Activated CD4-positive, alpha-beta memory T cell treated with anti-CD3 and anti-CD28 coated beads, Interleukin-2, amount 10 ng/mL, durations not matched to agents 7 days and 5 days (primary cell): Measurements from ENCODE around the gene BCAS3. TPM values are rescaled to one million over a fixed set of nuclear protein-coding genes. Genes with fewer than 3 reads are reported as not detected.
"Not testable (repeated sequence)": the region's sequence is repeated elsewhere in the genome, so short reads cannot be mapped to it uniquely, and the experiment has no call there.

Experiments
- CTCF ChIA-PET: fragments of 350-600 bp; sonication (Branson Sonifier 250); formaldehyde crosslinking; loops from one replicate; lab custom pipeline; 2021; ENCODE audit warnings: antibody characterized with exemption, inconsistent platforms; lab: Charles Lee
- POLR2A ChIA-PET: fragments of 350-600 bp; sonication (Branson Sonifier 250); formaldehyde crosslinking; loops from one replicate; lab custom pipeline; 2021; ENCODE audit warnings: antibody characterized with exemption; lab: Charles Lee
- DNase-seq: peaks from one replicate; pipeline ENCODE4 v3.0.0-alpha.2; 2020
- H3K27ac Mint-ChIP-seq: one replicate; pipeline ENCODE4 v1.8.0; 2021; ENCODE audit warnings: mild to moderate bottlenecking, mixed read lengths
- H3K27me3 Mint-ChIP-seq: one replicate; pipeline ENCODE4 v1.8.0; 2021; ENCODE audit warnings: mixed read lengths
- H3K36me3 Mint-ChIP-seq: one replicate; pipeline ENCODE4 v1.8.0; 2021; ENCODE audit warnings: low read depth, mixed read lengths
- H3K4me1 Mint-ChIP-seq: one replicate; pipeline ENCODE4 v1.8.0; 2021; ENCODE audit warnings: mixed read lengths
- H3K4me3 Mint-ChIP-seq: one replicate; pipeline ENCODE4 v1.8.0; 2021; ENCODE audit warnings: mild to moderate bottlenecking, mixed read lengths
- H3K9me3 Mint-ChIP-seq: one replicate; pipeline ENCODE4 v1.8.0; 2021; ENCODE audit warnings: mixed read lengths
- total RNA-seq, 2 experiments: library from RNA; stranded (reverse); gene quantifications; one replicate each; pipeline ENCODE4 v1.2.3, GENCODE V29; 2021

Gene BCAS3
- total RNA-seq, 2 experiments from 2014 or later, result 16.2 to 19.8 TPM

DNA sequence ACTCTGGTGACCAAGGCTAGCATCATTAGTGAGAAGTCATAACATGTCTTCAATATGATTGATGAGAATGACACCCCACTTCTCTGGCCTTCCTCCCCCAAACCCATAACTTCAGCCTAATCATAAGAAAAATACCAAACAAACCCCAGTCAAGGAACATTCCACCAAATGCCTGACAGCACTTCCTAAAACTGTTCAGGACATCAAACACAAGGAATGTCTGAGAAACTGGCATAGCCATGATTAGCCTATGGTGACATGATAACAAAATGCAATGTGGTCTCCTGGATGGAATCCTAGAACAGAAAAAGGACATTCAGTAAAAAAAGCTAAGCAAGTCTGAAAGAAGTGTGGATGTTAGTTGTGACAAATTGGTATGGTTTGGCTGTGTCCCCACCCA, 749.9 kb downstream of the BCAS3 start:
- H3K27me3 Mint-ChIP-seq, result peaks cover 29% of the 10 kb centered on the region
- no peaks in the 10 kb centered on the region for H3K36me3 Mint-ChIP-seq
- H3K4me1 Mint-ChIP-seq, result no peaks in the 10 kb centered on the region
- DNase-seq, result no peak
- CTCF ChIA-PET, result no interaction called here
- no peaks in the 10 kb centered on the region for H3K9me3 Mint-ChIP-seq
- no peak overlapping the region for H3K27ac Mint-ChIP-seq
- POLR2A ChIA-PET, result no interaction called here
- H3K4me3 Mint-ChIP-seq, result no peak overlapping the region

DNA sequence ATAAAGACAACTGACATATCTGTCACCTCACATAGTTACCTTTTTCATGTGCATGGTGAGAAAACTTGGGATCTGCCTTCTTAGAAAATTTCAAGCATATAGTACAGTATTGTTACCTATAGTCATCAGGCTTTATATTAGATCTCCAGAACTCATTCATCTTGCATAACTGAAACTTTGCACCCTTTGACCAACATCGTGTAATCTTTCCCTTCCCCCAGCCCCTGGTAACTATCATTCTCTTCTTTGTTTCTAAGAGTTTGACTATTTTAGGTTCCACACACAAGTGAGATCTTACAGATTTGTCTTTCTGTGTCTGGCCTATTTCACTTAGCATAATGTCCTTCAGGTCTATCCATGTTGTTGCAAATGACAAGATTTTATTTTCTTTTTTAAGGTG, 751.6 kb downstream of the BCAS3 start:
- POLR2A ChIA-PET, result no interaction called here
- H3K4me3 Mint-ChIP-seq, result no peak overlapping the region
- no peak for DNase-seq
- H3K36me3 Mint-ChIP-seq, result no peaks in the 10 kb centered on the region
- H3K27ac Mint-ChIP-seq, result no peak overlapping the region
- H3K27me3 Mint-ChIP-seq, result peaks cover 27% of the 10 kb centered on the region
- CTCF ChIA-PET, result no interaction called here
- no peaks in the 10 kb centered on the region for H3K4me1 Mint-ChIP-seq
- no peaks in the 10 kb centered on the region for H3K9me3 Mint-ChIP-seq

DNA sequence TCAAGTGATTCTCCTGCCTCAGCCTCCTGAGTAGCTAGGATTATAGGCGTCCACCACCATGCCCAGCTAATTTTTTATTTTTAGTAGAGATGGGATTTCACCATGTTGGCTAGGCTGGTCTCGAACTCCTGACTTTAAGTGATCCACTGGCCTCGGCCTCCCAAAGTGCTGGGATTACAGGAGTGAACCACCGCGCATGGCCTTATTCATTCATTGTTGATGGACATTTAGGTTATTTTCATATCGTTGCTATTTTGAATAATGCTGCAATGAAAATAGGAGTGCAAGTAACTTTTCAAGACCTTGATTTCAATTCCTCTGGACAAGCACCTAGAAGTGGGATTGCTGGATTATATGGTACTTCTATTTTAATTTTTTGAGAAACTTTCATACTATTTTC, 752.2 kb downstream of the BCAS3 start:
- H3K36me3 Mint-ChIP-seq, CTCF ChIA-PET, H3K4me3 Mint-ChIP-seq: not testable (repeated sequence)

DNA sequence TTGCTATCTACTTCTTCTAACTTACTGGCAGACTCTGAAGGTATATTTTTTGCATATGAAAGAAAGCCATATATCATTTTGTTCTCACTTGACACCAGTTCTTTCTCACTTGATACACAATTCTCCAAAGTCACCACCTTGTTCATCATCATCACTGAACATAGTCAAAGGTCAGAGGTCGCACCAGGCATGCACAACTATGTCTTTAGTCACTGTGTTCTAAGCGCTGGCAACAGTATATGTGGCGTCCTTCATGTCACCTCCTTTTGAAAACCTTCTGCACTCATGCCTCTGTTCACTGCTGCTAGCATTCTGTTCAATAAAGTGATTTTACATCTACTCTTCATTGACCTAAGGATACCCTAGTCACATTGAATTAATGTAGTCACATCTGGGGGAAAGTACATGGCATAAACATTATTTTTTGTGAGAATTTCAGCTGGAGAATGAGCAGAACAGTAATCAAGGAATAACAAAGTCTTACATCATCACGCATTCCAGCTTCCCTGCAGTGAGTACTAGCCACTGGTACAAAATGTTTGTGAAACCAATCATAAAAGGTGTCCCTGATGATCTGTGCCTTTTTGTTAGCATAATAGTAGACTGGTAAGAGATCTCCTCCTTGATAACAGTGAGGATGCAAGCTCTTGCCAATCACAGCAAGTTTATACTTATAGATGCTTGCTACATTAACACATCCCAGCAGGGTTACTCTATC, 754.1 kb downstream of the BCAS3 start:
- POLR2A ChIA-PET, result no interaction called here
- H3K4me3 Mint-ChIP-seq, result no peak overlapping the region
- H3K27me3 Mint-ChIP-seq, result peaks cover 39% of the 10 kb centered on the region
- H3K36me3 Mint-ChIP-seq, result no peaks in the 10 kb centered on the region
- H3K27ac Mint-ChIP-seq, result no peak overlapping the region
- peaks cover 4% of the 10 kb centered on the region for H3K9me3 Mint-ChIP-seq
- DNase-seq, result no peak
- H3K4me1 Mint-ChIP-seq, result no peaks in the 10 kb centered on the region
- CTCF ChIA-PET, result no interaction called here

More for the DNA sequence above, 752.2 kb downstream of the BCAS3 start:
- POLR2A ChIA-PET, H3K27ac Mint-ChIP-seq, DNase-seq, H3K9me3 Mint-ChIP-seq, H3K4me1 Mint-ChIP-seq: not testable (repeated sequence)
- H3K27me3 Mint-ChIP-seq, result peaks cover 28% of the 10 kb centered on the region

DNA sequence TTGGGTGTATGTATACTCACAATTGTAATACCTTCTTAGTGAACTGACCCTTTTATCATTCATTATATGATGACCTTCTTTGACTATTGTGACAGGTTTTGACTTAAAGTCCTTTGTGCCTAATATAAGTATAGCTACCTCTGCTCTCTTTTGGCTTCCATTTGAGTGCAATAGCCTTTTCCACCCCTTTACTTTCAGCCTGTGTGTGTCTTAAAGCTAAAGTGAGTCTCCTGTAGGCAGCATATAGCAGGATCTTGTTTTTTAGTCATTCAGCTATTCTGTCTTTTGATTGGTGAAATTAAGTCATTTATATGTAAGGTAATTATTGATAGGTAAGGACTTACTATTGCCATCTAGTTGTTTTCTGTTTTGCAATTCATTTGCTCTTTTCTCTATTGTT, 758.6 kb downstream of the BCAS3 start:
- Mint-ChIP-seq H3K4me3 (no peak overlapping the region), H3K9me3 (peaks cover 13% of the 10 kb centered on the region), H3K27me3 (peaks cover 42% of the 10 kb centered on the region), H3K36me3 (peaks cover 7% of the 10 kb centered on the region), H3K4me1 (peaks cover 8% of the 10 kb centered on the region), H3K27ac (no peak overlapping the region)
- CTCF ChIA-PET, result no interaction called here
- DNase-seq, result no peak
- POLR2A ChIA-PET, result no interaction called here

DNA sequence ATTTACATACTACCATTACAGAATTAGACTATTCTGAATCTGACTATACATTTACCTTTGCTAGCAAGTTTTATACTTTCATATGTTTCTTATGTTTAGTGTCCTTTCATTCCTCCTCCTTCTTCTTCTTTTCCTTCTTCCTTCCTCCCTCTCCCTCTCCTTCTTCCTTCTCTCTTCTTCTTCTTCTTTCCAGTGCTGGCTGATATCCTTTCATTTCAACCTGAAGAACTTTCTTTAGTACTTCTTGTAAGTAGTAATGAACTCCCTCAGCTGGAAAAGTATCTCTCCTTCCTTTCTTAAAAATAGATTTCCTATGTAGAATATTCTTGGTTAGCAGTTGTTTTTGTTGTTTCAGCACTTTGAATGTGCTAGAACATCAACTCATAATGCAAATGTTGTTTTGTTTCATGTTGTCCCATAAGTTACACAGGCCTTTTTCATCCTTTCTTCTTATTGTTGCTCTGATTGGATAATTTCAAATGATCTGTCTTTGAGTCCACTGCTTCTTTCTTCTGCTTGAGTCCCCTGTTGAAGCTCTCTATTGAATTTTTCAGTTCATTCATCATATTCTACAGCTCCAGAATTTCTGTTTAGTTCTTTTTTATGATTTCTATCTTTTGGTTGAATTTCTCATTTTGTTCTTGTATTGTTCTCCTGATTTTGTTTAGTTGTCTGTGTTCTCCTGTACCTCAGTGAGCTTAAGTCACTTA, 759.5 kb downstream of the BCAS3 start:
- Mint-ChIP-seq H3K36me3 (peaks cover 7% of the 10 kb centered on the region), H3K9me3 (peaks cover 13% of the 10 kb centered on the region), H3K27me3 (peaks cover 40% of the 10 kb centered on the region), H3K4me1 (peaks cover 10% of the 10 kb centered on the region), H3K4me3 (no peak overlapping the region), H3K27ac (no peak overlapping the region)
- POLR2A ChIA-PET, result no interaction called here
- CTCF ChIA-PET, result no interaction called here
- DNase-seq, result no peak

DNA sequence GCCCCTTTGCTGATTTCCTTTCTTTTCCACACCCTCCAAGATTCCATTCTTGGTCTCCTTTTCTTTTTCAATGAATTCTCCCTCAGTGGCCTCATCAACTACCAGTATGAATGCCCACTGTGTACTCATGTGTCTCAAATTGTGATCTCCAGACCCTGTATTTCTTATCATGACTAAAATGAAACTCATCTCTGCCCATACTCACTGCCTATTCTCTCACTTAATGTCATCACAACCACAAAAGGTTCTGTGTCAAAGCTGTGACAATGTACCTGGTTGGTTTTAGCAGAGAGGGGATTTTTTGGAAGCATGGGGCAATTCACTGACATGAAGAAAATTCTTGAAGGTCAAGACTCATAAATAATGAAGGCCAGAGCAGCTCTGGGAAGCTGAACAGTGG, 763.0 kb downstream of the BCAS3 start:
- ChIA-PET CTCF (no interaction called here), POLR2A (no interaction called here)
- H3K36me3 Mint-ChIP-seq, result peaks cover 7% of the 10 kb centered on the region
- no peak overlapping the region for H3K4me3 Mint-ChIP-seq
- H3K27me3 Mint-ChIP-seq, result peaks cover 39% of the 10 kb centered on the region
- H3K4me1 Mint-ChIP-seq, result peaks cover 10% of the 10 kb centered on the region
- no peak for DNase-seq
- H3K27ac Mint-ChIP-seq, result no peak overlapping the region
- peaks cover 13% of the 10 kb centered on the region for H3K9me3 Mint-ChIP-seq

DNA sequence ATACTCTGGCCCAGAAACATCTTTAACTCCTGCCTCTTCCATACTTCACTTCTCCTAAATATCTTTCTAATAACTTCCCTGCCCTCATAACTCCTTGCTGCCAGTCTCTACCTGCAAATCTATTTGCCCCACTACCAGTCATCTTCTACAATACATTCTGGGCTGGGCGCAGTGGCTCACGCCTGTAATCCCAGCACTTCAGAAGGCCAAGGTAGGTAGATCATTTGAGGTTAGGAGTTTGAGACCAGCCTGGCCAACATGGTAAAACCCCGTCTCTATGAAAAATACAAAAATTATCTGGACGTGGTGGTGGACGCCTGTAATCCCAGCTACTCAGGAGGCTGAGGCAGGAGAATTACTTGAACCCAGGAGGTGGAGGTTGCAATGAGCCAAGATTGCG, 763.9 kb downstream of the BCAS3 start:
- H3K27ac Mint-ChIP-seq, H3K36me3 Mint-ChIP-seq, DNase-seq, H3K4me1 Mint-ChIP-seq, POLR2A ChIA-PET, H3K9me3 Mint-ChIP-seq, CTCF ChIA-PET, H3K4me3 Mint-ChIP-seq: not testable (repeated sequence)
- peaks cover 41% of the 10 kb centered on the region for H3K27me3 Mint-ChIP-seq

DNA sequence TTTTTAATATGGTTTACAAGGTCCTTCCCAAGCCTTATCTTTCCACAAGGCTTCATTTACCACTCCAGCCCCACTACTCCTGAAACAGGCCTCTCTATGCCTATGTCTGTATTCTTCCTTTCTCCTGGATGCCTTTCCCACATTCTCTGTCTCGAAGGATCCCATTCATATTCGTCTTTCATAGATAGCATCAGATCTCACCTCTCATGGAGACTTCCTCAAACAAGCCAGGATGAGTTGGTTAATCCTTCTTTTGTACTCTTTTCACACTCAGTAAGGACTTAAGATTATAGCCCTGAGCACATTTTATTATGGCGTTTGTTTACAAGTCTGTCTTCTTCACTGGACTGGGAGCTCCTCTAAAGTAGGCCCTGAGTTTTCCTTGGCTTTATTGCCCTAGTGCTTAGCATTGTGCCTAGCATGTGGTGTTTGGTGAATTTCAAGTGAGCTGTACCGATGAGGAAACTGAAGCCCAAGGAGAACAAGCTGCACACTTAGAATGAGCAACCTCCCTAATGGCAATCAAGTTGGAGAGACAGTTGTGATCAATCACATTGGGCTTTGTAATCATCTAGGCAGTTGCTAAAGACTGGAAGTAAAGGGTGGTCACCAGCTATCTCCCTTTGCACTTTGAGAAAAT, 764.6 kb downstream of the BCAS3 start:
- POLR2A ChIA-PET, result no interaction called here
- H3K36me3 Mint-ChIP-seq, result peaks cover 4% of the 10 kb centered on the region
- peaks cover 10% of the 10 kb centered on the region for H3K4me1 Mint-ChIP-seq
- no peak overlapping the region for H3K27ac Mint-ChIP-seq
- H3K4me3 Mint-ChIP-seq, result no peak overlapping the region
- H3K9me3 Mint-ChIP-seq, result peaks cover 5% of the 10 kb centered on the region
- DNase-seq, result no peak
- peaks cover 37% of the 10 kb centered on the region for H3K27me3 Mint-ChIP-seq
- CTCF ChIA-PET, result no interaction called here

Other genes starting within 250 kb of the BCAS3 start
- gene APPBP2, start 151.6 kb upstream of the BCAS3 start, total RNA-seq, result 10 to 100 TPM; 34.9 to 36.0 TPM
- 10 to 100 TPM; 17.8 to 18.8 TPM for gene PPM1D, start 77.7 kb upstream of the BCAS3 start, total RNA-seq